Activated T-helper 1 cell treated with anti-CD3 and anti-CD28 coated beads, Interleukin-12 subunit alpha, Interleukin-12 subunit beta, Interleukin-2, Interleukin-4 antibody, amounts not matched to agents 30 ng/mL and 10 ng/mL and 1 ng/mL, durations not matched to agents 14 hours and 24 hours and 36 hours (primary cell): Measurements from ENCODE around the gene SLC1A2. TPM values are rescaled to one million over a fixed set of nuclear protein-coding genes. Genes with fewer than 3 reads are reported as not detected.

Experiments used
- DNase-seq: peaks from one replicate; pipeline ENCODE4 v3.0.0; 2021; ENCODE audit warnings: low spot score
- H3K27ac Mint-ChIP-seq: one replicate; pipeline ENCODE4 v1.8.0; 2021; ENCODE audit warnings: mild to moderate bottlenecking, mixed read lengths
- H3K27me3 Mint-ChIP-seq: one replicate; pipeline ENCODE4 v1.8.0; 2022; ENCODE audit warnings: mild to moderate bottlenecking, moderate library complexity, mixed read lengths; ENCODE audit not compliant: insufficient read depth
- H3K36me3 Mint-ChIP-seq: one replicate; pipeline ENCODE4 v1.8.0; 2021; ENCODE audit warnings: low read depth, mixed read lengths
- H3K4me1 Mint-ChIP-seq: one replicate; pipeline ENCODE4 v1.8.0; 2021; ENCODE audit warnings: low read depth, mixed read lengths
- H3K4me3 Mint-ChIP-seq: one replicate; pipeline ENCODE4 v1.8.0; 2021; ENCODE audit warnings: mild to moderate bottlenecking, moderate library complexity, mixed read lengths
- H3K9me3 Mint-ChIP-seq: one replicate; pipeline ENCODE4 v1.8.0; 2021; ENCODE audit warnings: mixed read lengths
- intact Hi-C: fragments of 100-400 bp; cut with micrococcal nuclease; formaldehyde crosslinking; loops from one replicate; pipeline ENCODE4 v1.15.1; 2024
- total RNA-seq: library from RNA; stranded (reverse); gene quantifications from 2 replicates; pipeline ENCODE4 v1.2.3, GENCODE V29; 2022

The SLC1A2 gene
- total RNA-seq = not detected in 2 replicates

- H3K27me3 Mint-ChIP-seq = peaks cover 89% of the 10 kb centered on the region
- intact Hi-C loops = no loop called here
- no peak for DNase-seq
- H3K36me3 Mint-ChIP-seq = no peaks in the 10 kb centered on the region
- no peaks in the 10 kb centered on the region for H3K9me3 Mint-ChIP-seq
- H3K4me3 Mint-ChIP-seq = peak within 1 kb of the TSS; percentile 49
- peaks cover 6% of the 10 kb centered on the region for H3K4me1 Mint-ChIP-seq
- H3K27ac Mint-ChIP-seq = peak within 1 kb of the TSS; percentile 36
Observed at GRCh38 chr11:35419184-35419829, at the start of gene SLC1A2. Gene SLC1A2, minus strand, starts transcription at chr11:35419558. Its CDS starts 592 bp downstream, at chr11:35418966.

DNA sequence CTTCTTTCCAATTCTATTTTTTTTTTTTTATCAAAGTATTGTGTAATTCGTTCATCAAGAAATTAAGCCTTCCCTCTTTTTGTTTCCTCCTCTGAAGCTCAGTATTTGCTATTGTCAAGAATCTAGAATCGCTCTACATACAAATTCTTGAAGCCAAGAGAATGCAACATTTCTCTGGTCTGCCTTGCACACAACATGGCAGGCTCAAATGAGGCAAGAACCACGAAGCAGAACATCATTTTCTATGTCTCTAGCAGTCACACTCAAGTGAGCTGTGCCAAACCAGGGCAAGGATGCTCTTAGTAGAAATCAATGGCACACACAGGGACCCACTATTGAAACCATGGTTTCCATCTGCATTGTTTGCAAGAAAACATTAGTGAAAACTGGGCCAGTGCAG, 46.7 kb upstream of the SLC1A2 start:
- Mint-ChIP-seq H3K36me3 (no peaks in the 10 kb centered on the region), H3K4me1 (no peaks in the 10 kb centered on the region), H3K27me3 (peaks cover 11% of the 10 kb centered on the region)

GRCh38 chr11:35464308-35464707, 45.0 kb upstream of the SLC1A2 start:
- Mint-ChIP-seq H3K4me3 (no peak overlapping the region), H3K36me3 (no peaks in the 10 kb centered on the region), H3K27ac (no peak overlapping the region), H3K4me1 (no peaks in the 10 kb centered on the region), H3K27me3 (peaks cover 11% of the 10 kb centered on the region), H3K9me3 (no peaks in the 10 kb centered on the region)
- intact Hi-C loops = no loop called here
- no peak for DNase-seq

More for the DNA sequence above, 46.7 kb upstream of the SLC1A2 start:
- no peaks in the 10 kb centered on the region for H3K9me3 Mint-ChIP-seq
- DNase-seq = no peak
- intact Hi-C loops = no loop called here
- H3K27ac Mint-ChIP-seq = no peak overlapping the region
- no peak overlapping the region for H3K4me3 Mint-ChIP-seq

DNA sequence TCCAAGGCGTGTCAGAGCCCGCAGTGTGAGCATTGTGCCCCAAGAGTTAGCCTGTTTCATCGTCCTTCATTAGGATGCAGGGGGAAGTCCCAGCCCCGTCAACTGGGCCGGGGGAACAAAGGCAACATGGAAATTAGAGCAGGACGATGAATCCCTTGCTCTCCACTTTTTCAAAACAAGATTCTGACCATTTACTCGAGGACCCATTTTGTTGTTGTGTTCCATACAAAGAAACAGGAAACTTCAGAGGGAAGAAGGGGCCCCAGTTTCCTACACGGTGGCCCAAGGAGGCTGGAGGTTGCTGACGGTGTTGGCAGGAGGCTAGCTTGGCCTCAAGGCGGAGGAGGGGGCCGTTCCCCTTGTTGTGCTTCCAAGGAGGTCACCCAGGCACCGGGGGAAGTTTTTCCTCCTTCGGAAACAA, 44.0 kb upstream of the SLC1A2 start:
- no peak for DNase-seq
- Mint-ChIP-seq H3K9me3 (no peaks in the 10 kb centered on the region), H3K4me1 (no peaks in the 10 kb centered on the region), H3K27ac (no peak overlapping the region), H3K36me3 (no peaks in the 10 kb centered on the region), H3K4me3 (no peak overlapping the region), H3K27me3 (peaks cover 12% of the 10 kb centered on the region)
- intact Hi-C loops = no loop called here

DNA sequence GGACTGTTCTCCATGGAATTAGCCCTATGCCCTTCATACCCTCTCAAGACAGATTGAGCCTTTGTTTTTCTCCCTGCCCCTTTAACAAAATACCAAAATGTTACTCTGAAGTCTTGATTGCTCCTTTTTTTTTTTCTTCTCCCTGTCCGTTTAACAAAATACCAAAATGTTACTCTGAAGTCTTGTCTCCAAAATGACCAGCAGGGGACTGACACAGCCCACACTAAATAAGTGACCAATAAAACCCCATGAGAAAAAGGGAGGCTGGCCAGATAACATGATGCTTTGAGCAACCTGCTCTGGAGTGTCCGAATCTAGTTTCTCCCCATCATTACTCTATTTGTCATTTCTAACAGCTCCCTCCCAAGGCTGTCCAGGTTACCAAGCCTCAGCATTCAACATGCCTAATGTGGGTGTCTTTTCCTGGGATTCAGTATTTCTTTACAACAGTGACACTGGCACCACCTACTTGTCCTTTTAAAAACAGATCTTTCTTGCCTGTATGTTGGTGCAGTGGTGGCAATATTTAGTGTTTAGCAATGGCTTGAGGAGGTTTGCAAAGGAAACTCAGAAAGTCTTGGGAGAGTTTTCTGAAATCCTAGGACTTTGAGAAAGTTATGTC, 42.7 kb upstream of the SLC1A2 start:
- intact Hi-C loops = no loop called here
- Mint-ChIP-seq H3K27ac (no peak overlapping the region), H3K27me3 (peaks cover 12% of the 10 kb centered on the region), H3K9me3 (no peaks in the 10 kb centered on the region), H3K36me3 (no peaks in the 10 kb centered on the region), H3K4me1 (no peaks in the 10 kb centered on the region), H3K4me3 (no peak overlapping the region)
- no peak for DNase-seq

DNA sequence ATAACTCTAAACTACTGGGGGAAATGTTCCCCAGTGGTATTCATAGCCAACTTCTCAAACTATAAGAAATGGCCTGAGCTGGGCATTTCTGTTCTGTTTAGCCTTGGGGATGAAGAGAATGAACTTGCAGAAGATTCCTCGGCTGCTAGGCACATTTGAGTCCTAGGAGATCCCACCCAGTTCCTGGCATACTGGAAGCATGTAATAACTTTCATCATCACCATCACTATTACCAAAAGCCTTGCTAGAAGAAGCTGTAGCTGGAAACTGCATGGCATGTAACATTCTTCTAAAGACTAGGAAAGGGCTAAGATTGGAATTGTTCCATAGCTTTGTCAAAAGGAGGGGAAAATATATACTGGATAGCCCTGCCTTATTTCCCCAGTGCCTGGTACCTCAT, 40.1 kb upstream of the SLC1A2 start:
- Mint-ChIP-seq H3K4me3 (no peak overlapping the region), H3K9me3 (no peaks in the 10 kb centered on the region), H3K36me3 (no peaks in the 10 kb centered on the region), H3K27me3 (peaks cover 14% of the 10 kb centered on the region), H3K4me1 (no peaks in the 10 kb centered on the region), H3K27ac (no peak overlapping the region)
- intact Hi-C loops = no loop called here
- DNase-seq = no peak

GRCh38 chr11:35458846-35459245, 39.5 kb upstream of the SLC1A2 start:
- no peak for DNase-seq
- Mint-ChIP-seq H3K9me3 (no peaks in the 10 kb centered on the region), H3K4me1 (no peaks in the 10 kb centered on the region), H3K36me3 (no peaks in the 10 kb centered on the region), H3K4me3 (no peak overlapping the region), H3K27ac (no peak overlapping the region), H3K27me3 (peaks cover 17% of the 10 kb centered on the region)
- intact Hi-C loops = no loop called here

- no peaks in the 10 kb centered on the region for H3K36me3 Mint-ChIP-seq
- intact Hi-C loops = no loop called here
- H3K4me1 Mint-ChIP-seq = no peaks in the 10 kb centered on the region
- no peak for DNase-seq
- no peak overlapping the region for H3K27ac Mint-ChIP-seq
- peaks cover 18% of the 10 kb centered on the region for H3K27me3 Mint-ChIP-seq
- H3K4me3 Mint-ChIP-seq = no peak overlapping the region
- no peaks in the 10 kb centered on the region for H3K9me3 Mint-ChIP-seq
Observed at GRCh38 chr11:35454362-35454761, 35.0 kb upstream of the SLC1A2 start.

- intact Hi-C loops = no loop called here
- no peaks in the 10 kb centered on the region for H3K9me3 Mint-ChIP-seq
- no peaks in the 10 kb centered on the region for H3K4me1 Mint-ChIP-seq
- no peak overlapping the region for H3K4me3 Mint-ChIP-seq
- H3K27me3 Mint-ChIP-seq = peaks cover 16% of the 10 kb centered on the region
- DNase-seq = no peak
- H3K36me3 Mint-ChIP-seq = no peaks in the 10 kb centered on the region
- no peak overlapping the region for H3K27ac Mint-ChIP-seq
Observed at GRCh38 chr11:35436581-35437250, 17.4 kb upstream of the SLC1A2 start.

DNA sequence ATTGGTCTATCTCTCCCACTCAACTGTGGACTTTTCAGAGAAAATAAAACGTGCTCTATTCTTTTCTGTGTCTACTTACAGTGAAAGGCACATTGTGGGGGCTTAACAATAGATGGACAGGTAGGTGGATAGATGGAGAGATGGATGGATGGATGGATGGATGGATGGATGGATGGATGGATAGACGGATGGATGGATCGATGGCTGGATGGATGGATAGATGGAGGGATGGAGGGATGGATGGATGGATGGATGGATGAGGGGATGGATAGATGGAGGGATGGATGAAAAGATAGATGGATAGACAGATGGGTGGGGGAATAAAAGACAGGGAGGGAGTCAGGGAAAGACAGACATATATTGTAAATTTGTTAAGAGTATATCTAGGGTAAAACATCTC, 14.2 kb upstream of the SLC1A2 start:
- no peak for DNase-seq
- H3K36me3 Mint-ChIP-seq = no peaks in the 10 kb centered on the region
- intact Hi-C loops = no loop called here

DNA sequence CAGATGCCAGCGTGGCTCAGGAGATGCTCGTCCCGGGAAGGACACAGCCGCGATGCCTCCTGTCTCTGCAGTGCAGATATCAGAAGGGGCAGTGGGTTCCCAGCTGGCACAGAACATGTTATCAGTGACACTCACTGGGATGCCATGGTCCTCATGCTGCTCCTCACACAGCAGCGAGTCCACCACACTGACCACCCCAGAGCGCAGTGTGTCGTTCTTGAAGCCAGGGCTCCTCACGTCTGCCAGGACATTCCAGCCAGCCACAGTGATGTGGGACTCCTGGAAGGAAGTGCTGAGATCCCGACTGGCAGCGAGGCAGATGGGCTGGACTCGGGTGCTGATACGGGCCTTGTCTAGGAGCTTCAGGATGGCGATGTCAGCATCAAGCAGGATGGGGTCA, 13.1 kb upstream of the SLC1A2 start:
- intact Hi-C loops = no loop called here
- H3K27me3 Mint-ChIP-seq = peaks cover 16% of the 10 kb centered on the region
- DNase-seq = no peak
- no peak overlapping the region for H3K27ac Mint-ChIP-seq
- no peaks in the 10 kb centered on the region for H3K4me1 Mint-ChIP-seq
- no peak overlapping the region for H3K4me3 Mint-ChIP-seq
- no peaks in the 10 kb centered on the region for H3K9me3 Mint-ChIP-seq
- no peaks in the 10 kb centered on the region for H3K36me3 Mint-ChIP-seq

More for the DNA sequence above, 14.2 kb upstream of the SLC1A2 start:
- H3K27ac Mint-ChIP-seq = no peak overlapping the region
- peaks cover 13% of the 10 kb centered on the region for H3K27me3 Mint-ChIP-seq
- H3K4me3 Mint-ChIP-seq = no peak overlapping the region
- H3K9me3 Mint-ChIP-seq = no peaks in the 10 kb centered on the region
- no peaks in the 10 kb centered on the region for H3K4me1 Mint-ChIP-seq

- Mint-ChIP-seq H3K4me3 (no peak overlapping the region), H3K27ac (no peak overlapping the region), H3K9me3 (no peaks in the 10 kb centered on the region), H3K4me1 (no peaks in the 10 kb centered on the region), H3K36me3 (no peaks in the 10 kb centered on the region), H3K27me3 (peaks cover 42% of the 10 kb centered on the region)
- no peak for DNase-seq
- intact Hi-C loops = no loop called here
Observed at GRCh38 chr11:35427071-35427470, 7.7 kb upstream of the SLC1A2 start.

DNA sequence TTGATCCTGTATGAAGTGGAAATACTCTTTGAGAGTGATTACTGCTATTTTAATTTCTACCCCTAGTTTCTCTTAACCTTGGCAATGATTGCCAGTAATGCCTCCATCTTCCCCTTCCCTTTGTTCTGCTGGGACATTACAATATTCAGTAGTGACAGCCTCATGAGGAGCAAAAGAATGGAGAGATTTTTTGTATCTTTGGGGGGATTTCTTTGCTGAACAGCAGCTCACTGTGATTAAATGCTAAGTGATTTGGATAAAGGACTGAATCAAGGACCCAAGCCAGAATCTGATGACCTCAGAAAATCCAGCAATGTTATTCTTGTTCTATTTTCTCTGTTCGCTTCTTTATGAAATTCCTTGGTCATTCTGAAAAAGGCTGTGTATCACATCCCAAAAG, 7.0 kb upstream of the SLC1A2 start:
- Mint-ChIP-seq H3K4me3 (no peak overlapping the region), H3K4me1 (no peaks in the 10 kb centered on the region), H3K27ac (no peak overlapping the region), H3K27me3 (peaks cover 50% of the 10 kb centered on the region), H3K9me3 (no peaks in the 10 kb centered on the region), H3K36me3 (no peaks in the 10 kb centered on the region)
- intact Hi-C loops = no loop called here
- DNase-seq = no peak
